ENCODE results near the gene CNN2.

Gene CNN2

GRCh38 chr19:1015782-1016646 is 10.4 kb upstream of the CNN2 start:
- TF ChIP-seq, protein P1, sequence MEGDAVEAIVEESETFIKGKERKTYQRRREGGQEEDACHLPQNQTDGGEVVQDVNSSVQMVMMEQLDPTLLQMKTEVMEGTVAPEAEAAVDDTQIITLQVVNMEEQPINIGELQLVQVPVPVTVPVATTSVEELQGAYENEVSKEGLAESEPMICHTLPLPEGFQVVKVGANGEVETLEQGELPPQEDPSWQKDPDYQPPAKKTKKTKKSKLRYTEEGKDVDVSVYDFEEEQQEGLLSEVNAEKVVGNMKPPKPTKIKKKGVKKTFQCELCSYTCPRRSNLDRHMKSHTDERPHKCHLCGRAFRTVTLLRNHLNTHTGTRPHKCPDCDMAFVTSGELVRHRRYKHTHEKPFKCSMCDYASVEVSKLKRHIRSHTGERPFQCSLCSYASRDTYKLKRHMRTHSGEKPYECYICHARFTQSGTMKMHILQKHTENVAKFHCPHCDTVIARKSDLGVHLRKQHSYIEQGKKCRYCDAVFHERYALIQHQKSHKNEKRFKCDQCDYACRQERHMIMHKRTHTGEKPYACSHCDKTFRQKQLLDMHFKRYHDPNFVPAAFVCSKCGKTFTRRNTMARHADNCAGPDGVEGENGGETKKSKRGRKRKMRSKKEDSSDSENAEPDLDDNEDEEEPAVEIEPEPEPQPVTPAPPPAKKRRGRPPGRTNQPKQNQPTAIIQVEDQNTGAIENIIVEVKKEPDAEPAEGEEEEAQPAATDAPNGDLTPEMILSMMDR (IDR thresholded peaks at IDR 0.05; ENCODE audit: borderline replicate concordance, extremely low read depth, low read length, poor library complexity, severe bottlenecking): no peak
- TF ChIP-seq EZH2 (IDR thresholded peaks at IDR 0.05; ENCODE audit: borderline replicate concordance, low read depth, low read length, severe bottlenecking): no peak

GRCh38 chr19:1016647-1017114 is 9.7 kb upstream of the CNN2 start:
- Histone ChIP-seq H3K4me3 (ENCODE audit: low read depth in 1 of 2, low read length in 2 of 2) (no peak overlapping the region), H3K79me2 (ENCODE audit: insufficient read depth, low read length) (peaks cover 82% of the 10 kb centered on the region), H4K20me1 (ENCODE audit: insufficient read depth, low read length) (peaks cover 85% of the 10 kb centered on the region), H3K9ac (ENCODE audit: low read depth, low read length) (no peak overlapping the region), H3K4me2 (ENCODE audit: insufficient read depth, low read length) (peak overlapping the region; percentile 91; the same call in 1 of the 2 replicates), H2AFZ (ENCODE audit: low read depth, low read length) (no peak overlapping the region), H3K36me3 (ENCODE audit: insufficient read depth, low read length) (peaks cover 83% of the 10 kb centered on the region), H3K27ac (ENCODE audit: low read length) (no peak overlapping the region), H3K9me3 (ENCODE audit: insufficient read depth, low read length, severe bottlenecking) (no peaks in the 10 kb centered on the region), H3K27me3 (ENCODE audit: insufficient read depth, low read length, poor library complexity) (no peaks in the 10 kb centered on the region), H3K4me1 (ENCODE audit: insufficient read depth, low read length) (peaks cover 44% of the 10 kb centered on the region)
- TF ChIP-seq EZH2 (IDR thresholded peaks at IDR 0.05; ENCODE audit: borderline replicate concordance, low read depth, low read length, severe bottlenecking): no peak
- TF ChIP-seq, protein P1 (IDR thresholded peaks at IDR 0.05; ENCODE audit: borderline replicate concordance, extremely low read depth, low read length, poor library complexity, severe bottlenecking): no peak
- DNase-seq (no peak), ATAC-seq (ENCODE audit: insufficient read depth, low read depth) (no peak)

More at GRCh38 chr19:1015782-1016646, 10.4 kb upstream of the CNN2 start:
- ATAC-seq (ENCODE audit: insufficient read depth, low read depth) (no peak), DNase-seq (no peak)
- H3K4me2 ChIP-seq (ENCODE audit: insufficient read depth, low read length): peak overlapping the region; percentile 91; the same call in 1 of the 2 replicates
- peaks cover 41% of the 10 kb centered on the region for H3K4me1 ChIP-seq (ENCODE audit: insufficient read depth, low read length)
- peaks cover 82% of the 10 kb centered on the region for H3K79me2 ChIP-seq (ENCODE audit: insufficient read depth, low read length)
- no peak overlapping the region for H3K27ac ChIP-seq (ENCODE audit: low read length)
- no peak overlapping the region for H3K4me3 ChIP-seq (ENCODE audit: low read depth in 1 of 2, low read length in 2 of 2)
- peaks cover 86% of the 10 kb centered on the region for H4K20me1 ChIP-seq (ENCODE audit: insufficient read depth, low read length)
- no peaks in the 10 kb centered on the region for H3K9me3 ChIP-seq (ENCODE audit: insufficient read depth, low read length, severe bottlenecking)
- H3K27me3 ChIP-seq (ENCODE audit: insufficient read depth, low read length, poor library complexity): no peaks in the 10 kb centered on the region
- no peak overlapping the region for H3K9ac ChIP-seq (ENCODE audit: low read depth, low read length)
- peaks cover 90% of the 10 kb centered on the region for H3K36me3 ChIP-seq (ENCODE audit: insufficient read depth, low read length)
- no peak overlapping the region for H2AFZ ChIP-seq (ENCODE audit: low read depth, low read length)

DNA sequence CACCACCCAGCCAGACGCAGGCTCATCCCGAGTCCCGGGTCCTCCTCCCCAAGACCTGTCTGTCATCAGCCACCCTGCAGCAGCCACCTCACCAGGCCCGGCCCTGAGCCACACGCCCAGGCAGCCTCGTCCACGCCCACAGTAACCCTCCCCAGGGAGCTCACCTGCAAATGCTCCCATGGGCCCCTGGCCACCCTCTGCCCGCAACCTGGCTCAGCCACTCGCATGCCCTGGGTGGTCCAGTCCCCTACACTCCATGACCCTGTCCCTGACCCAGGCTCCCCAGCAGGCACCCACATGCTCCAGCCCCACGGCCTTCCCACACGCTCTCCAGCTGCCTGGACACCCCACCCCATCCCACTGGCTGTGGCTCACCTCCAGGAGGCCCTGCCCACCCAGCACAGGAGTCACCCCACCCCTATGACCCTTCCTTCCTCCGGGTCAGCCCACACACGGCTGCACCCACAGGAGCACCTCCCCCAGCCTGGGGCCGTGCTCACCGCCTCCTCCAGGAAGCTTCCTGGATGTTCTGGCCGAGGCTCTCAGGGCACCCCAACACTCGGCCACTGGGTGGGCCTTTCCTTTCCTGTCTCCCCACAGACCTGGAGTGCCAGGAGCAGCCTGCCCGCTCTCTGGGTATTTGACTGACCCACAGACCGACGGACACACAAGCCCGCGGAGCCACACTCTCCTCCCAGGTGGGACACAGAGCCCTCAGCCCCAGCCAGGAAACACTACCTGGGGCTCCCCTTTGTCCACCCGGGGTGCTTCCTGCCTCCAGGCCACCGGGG is 9.1 kb upstream of the CNN2 start:
- H3K4me2 ChIP-seq (ENCODE audit: insufficient read depth, low read length): peak overlapping the region; percentile 91
- H2AFZ ChIP-seq (ENCODE audit: low read depth, low read length): no peak overlapping the region
- TF ChIP-seq, protein P1 (IDR thresholded peaks at IDR 0.05; ENCODE audit: borderline replicate concordance, extremely low read depth, low read length, poor library complexity, severe bottlenecking): no peak
- no peak for TF ChIP-seq EZH2 (IDR thresholded peaks at IDR 0.05; ENCODE audit: borderline replicate concordance, low read depth, low read length, severe bottlenecking)
- peaks cover 82% of the 10 kb centered on the region for H3K79me2 ChIP-seq (ENCODE audit: insufficient read depth, low read length)
- H3K4me1 ChIP-seq (ENCODE audit: insufficient read depth, low read length): peaks cover 47% of the 10 kb centered on the region
- H3K4me3 ChIP-seq (ENCODE audit: low read depth in 1 of 2, low read length in 2 of 2): peak overlapping the region in 1 of 2 experiments; percentile 27; a peak in 2 of 4 replicates
- peaks cover 77% of the 10 kb centered on the region for H3K36me3 ChIP-seq (ENCODE audit: insufficient read depth, low read length)
- ATAC-seq (ENCODE audit: insufficient read depth, low read depth) (no peak), DNase-seq (no peak)
- peak overlapping the region; percentile 92; the same call in 1 of the 2 replicates for H3K9ac ChIP-seq (ENCODE audit: low read depth, low read length)
- H4K20me1 ChIP-seq (ENCODE audit: insufficient read depth, low read length): peaks cover 79% of the 10 kb centered on the region
- no peaks in the 10 kb centered on the region for H3K9me3 ChIP-seq (ENCODE audit: insufficient read depth, low read length, severe bottlenecking)
- H3K27ac ChIP-seq (ENCODE audit: low read length): no peak overlapping the region
- no peaks in the 10 kb centered on the region for H3K27me3 ChIP-seq (ENCODE audit: insufficient read depth, low read length, poor library complexity)

Data from DND-41 (cell line).